GM23338 (cell line): ENCODE results near the gene ADGRV1. TPM values are rescaled to one million over a fixed set of nuclear protein-coding genes. Genes with fewer than 3 reads are reported as not detected.
A peak's percentile ranks its signal among the peaks of the same experiment; 100 is the strongest.
"Not testable (repeated sequence)": the region's sequence is repeated elsewhere in the genome, so short reads cannot be mapped to it uniquely, and the experiment has no call there.

Experiments
- ATAC-seq: fragments of 200-7000 bp; cut with Tn5 transposase; 3 replicates; pipeline ENCODE4 v1.9.1; 2020
- DNase-seq: peaks from one replicate; pipeline ENCODE4 v3.0.0-alpha.2; 2015; ENCODE audit warnings: low spot score
- H2AFZ ChIP-seq: fragments of 200-600 bp; sonication (generic); 2 replicates; pipeline ENCODE4 v1.8.0; 2016; ENCODE audit warnings: antibody characterized with exemption, mild to moderate bottlenecking, moderate library complexity
- H3F3A ChIP-seq: fragments of 200-600 bp; sonication (generic); replicated peaks from 2 replicates; pipeline ENCODE4 v1.8.0; 2017; ENCODE audit warnings: antibody characterized with exemption, mixed run types, low read depth
- H3K27ac ChIP-seq: fragments of 200-600 bp; sonication (generic); 2 replicates; pipeline ENCODE4 v1.6.1; 2016; ENCODE audit warnings: low read depth
- H3K27me3 ChIP-seq: fragments of 200-600 bp; sonication (generic); 2 replicates; pipeline ENCODE4 v1.8.0; 2016; ENCODE audit warnings: mild to moderate bottlenecking, mixed run types, moderate library complexity; ENCODE audit not compliant: insufficient read depth
- H3K36me3 ChIP-seq: fragments of 200-600 bp; sonication (generic); 2 replicates; pipeline ENCODE4 v1.8.0; 2016; ENCODE audit warnings: mild to moderate bottlenecking; ENCODE audit not compliant: insufficient read depth
- H3K4me1 ChIP-seq: fragments of 200-600 bp; sonication (generic); 2 replicates; pipeline ENCODE4 v1.8.0; 2016; ENCODE audit warnings: mild to moderate bottlenecking, moderate library complexity; ENCODE audit not compliant: insufficient read depth
- H3K4me2 ChIP-seq: fragments of 200-600 bp; sonication (generic); 2 replicates; pipeline ENCODE4 v1.7.1; 2017; ENCODE audit warnings: mixed run types
- H3K4me3 ChIP-seq: fragments of 200-600 bp; sonication (generic); 2 replicates; pipeline ENCODE4 v1.6.1; 2016; ENCODE audit warnings: mixed run types
- H3K79me2 ChIP-seq: fragments of 200-600 bp; sonication (generic); replicated peaks from 2 replicates; pipeline ENCODE4 v1.8.0; 2017; ENCODE audit warnings: mild to moderate bottlenecking; ENCODE audit not compliant: insufficient read depth
- H3K9me2 ChIP-seq: fragments of 200-600 bp; sonication (generic); 2 replicates; pipeline ENCODE4 v1.8.0; 2017; ENCODE audit not compliant: insufficient read depth
- H4K20me1 ChIP-seq: fragments of 200-600 bp; sonication (generic); replicated peaks from 2 replicates; pipeline ENCODE4 v1.8.0; 2017; ENCODE audit warnings: mild to moderate bottlenecking; ENCODE audit not compliant: insufficient read depth
- H3K27ac Mint-ChIP-seq: 2 replicates; pipeline ENCODE4 v1.8.0; 2020; ENCODE audit warnings: inconsistent platforms, mild to moderate bottlenecking, moderate library complexity, mixed read lengths
- H3K27me3 Mint-ChIP-seq: 3 replicates; pipeline ENCODE4 v1.8.0; 2022; ENCODE audit warnings: low read depth, mild to moderate bottlenecking, moderate library complexity, mixed read lengths, inconsistent platforms; ENCODE audit not compliant: insufficient read depth, poor library complexity
- H3K36me3 Mint-ChIP-seq: 3 replicates; pipeline ENCODE4 v1.8.0; 2021; ENCODE audit warnings: low read depth, mild to moderate bottlenecking, inconsistent platforms, moderate library complexity, mixed read lengths
- H3K4me1 Mint-ChIP-seq: 3 replicates; pipeline ENCODE4 v1.8.0; 2020; ENCODE audit warnings: mild to moderate bottlenecking, inconsistent platforms, mixed read lengths
- H3K4me3 Mint-ChIP-seq: 3 replicates; pipeline ENCODE4 v1.8.0; 2021; ENCODE audit warnings: moderate library complexity, mild to moderate bottlenecking, inconsistent platforms, mixed read lengths
- H3K9me3 Mint-ChIP-seq: 3 replicates; pipeline ENCODE4 v1.8.0; 2020; ENCODE audit warnings: moderate library complexity, mild to moderate bottlenecking, inconsistent platforms, mixed read lengths
- CREB1 ChIP-seq: fragments of 250-450 bp; sonication (Bioruptor Pico); IDR thresholded peaks from 2 replicates; pipeline ENCODE4 v1.5.0; 2020; ENCODE audit warnings: low read depth, mild to moderate bottlenecking, moderate library complexity
- EZH2phosphoT487 ChIP-seq: fragments of 200-600 bp; sonication (generic); IDR thresholded peaks from one replicate; pipeline ENCODE4 v1.8.1; 2018; ENCODE audit warnings: antibody characterized with exemption; ENCODE audit not compliant: unreplicated experiment
- STAT1 ChIP-seq: IDR thresholded peaks from one replicate; pipeline ENCODE4 v1.6.1; 2016; ENCODE audit warnings: antibody characterized with exemption; ENCODE audit not compliant: unreplicated experiment
- ZNF331 ChIP-seq: fragments of 250-450 bp; sonication (Bioruptor Pico); IDR thresholded peaks from 2 replicates; pipeline ENCODE4 v1.5.0; 2020; ENCODE audit warnings: low read depth, mild to moderate bottlenecking, moderate library complexity
- polyA plus RNA-seq: library from polyadenylated mRNA; unstranded; fragments of >200 nt; fragmentation: Nextera tagmentation; extraction: Ambion mirVana; gene quantifications from 2 replicates; pipeline ENCODE4 v1.2.1, GENCODE V29; 2016
- total RNA-seq: library from RNA; depleted of rRNA; stranded (reverse); fragments of >200 nt; shearing (Covaris generic); gene quantifications from 2 replicates; pipeline ENCODE4 v1.2.3, GENCODE V29; 2014
- TF ChIP-seq, protein P1 (sequence below): fragments of 250-450 bp; sonication (Bioruptor Pico); IDR thresholded peaks from 2 replicates; pipeline ENCODE4 v1.5.0; 2020; ENCODE audit warnings: mild to moderate bottlenecking, moderate library complexity

The ADGRV1 gene
- total and polyA plus RNA-seq, 2 experiments from 2014 or later: 46.1 to 149 TPM

- TF ChIP-seq, protein P1, sequence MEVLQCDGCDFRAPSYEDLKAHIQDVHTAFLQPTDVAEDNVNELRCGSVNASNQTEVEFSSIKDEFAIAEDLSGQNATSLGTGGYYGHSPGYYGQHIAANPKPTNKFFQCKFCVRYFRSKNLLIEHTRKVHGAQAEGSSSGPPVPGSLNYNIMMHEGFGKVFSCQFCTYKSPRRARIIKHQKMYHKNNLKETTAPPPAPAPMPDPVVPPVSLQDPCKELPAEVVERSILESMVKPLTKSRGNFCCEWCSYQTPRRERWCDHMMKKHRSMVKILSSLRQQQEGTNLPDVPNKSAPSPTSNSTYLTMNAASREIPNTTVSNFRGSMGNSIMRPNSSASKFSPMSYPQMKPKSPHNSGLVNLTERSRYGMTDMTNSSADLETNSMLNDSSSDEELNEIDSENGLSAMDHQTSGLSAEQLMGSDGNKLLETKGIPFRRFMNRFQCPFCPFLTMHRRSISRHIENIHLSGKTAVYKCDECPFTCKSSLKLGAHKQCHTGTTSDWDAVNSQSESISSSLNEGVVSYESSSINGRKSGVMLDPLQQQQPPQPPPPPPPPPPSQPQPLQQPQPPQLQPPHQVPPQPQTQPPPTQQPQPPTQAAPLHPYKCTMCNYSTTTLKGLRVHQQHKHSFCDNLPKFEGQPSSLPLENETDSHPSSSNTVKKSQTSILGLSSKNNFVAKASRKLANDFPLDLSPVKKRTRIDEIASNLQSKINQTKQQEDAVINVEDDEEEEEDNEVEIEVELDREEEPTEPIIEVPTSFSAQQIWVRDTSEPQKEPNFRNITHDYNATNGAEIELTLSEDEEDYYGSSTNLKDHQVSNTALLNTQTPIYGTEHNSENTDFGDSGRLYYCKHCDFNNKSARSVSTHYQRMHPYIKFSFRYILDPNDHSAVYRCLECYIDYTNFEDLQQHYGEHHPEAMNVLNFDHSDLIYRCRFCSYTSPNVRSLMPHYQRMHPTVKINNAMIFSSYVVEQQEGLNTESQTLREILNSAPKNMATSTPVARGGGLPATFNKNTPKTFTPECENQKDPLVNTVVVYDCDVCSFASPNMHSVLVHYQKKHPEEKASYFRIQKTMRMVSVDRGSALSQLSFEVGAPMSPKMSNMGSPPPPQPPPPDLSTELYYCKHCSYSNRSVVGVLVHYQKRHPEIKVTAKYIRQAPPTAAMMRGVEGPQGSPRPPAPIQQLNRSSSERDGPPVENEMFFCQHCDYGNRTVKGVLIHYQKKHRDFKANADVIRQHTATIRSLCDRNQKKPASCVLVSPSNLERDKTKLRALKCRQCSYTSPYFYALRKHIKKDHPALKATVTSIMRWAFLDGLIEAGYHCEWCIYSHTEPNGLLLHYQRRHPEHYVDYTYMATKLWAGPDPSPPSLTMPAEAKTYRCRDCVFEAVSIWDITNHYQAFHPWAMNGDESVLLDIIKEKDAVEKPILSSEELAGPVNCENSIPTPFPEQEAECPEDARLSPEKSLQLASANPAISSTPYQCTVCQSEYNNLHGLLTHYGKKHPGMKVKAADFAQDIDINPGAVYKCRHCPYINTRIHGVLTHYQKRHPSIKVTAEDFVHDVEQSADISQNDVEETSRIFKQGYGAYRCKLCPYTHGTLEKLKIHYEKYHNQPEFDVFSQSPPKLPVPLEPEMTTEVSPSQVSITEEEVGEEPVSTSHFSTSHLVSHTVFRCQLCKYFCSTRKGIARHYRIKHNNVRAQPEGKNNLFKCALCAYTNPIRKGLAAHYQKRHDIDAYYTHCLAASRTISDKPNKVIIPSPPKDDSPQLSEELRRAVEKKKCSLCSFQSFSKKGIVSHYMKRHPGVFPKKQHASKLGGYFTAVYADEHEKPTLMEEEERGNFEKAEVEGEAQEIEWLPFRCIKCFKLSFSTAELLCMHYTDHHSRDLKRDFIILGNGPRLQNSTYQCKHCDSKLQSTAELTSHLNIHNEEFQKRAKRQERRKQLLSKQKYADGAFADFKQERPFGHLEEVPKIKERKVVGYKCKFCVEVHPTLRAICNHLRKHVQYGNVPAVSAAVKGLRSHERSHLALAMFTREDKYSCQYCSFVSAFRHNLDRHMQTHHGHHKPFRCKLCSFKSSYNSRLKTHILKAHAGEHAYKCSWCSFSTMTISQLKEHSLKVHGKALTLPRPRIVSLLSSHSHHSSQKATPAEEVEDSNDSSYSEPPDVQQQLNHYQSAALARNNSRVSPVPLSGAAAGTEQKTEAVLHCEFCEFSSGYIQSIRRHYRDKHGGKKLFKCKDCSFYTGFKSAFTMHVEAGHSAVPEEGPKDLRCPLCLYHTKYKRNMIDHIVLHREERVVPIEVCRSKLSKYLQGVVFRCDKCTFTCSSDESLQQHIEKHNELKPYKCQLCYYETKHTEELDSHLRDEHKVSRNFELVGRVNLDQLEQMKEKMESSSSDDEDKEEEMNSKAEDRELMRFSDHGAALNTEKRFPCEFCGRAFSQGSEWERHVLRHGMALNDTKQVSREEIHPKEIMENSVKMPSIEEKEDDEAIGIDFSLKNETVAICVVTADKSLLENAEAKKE: no peak
- TF ChIP-seq EZH2phosphoT487 (no peak), STAT1 (no peak), CREB1 (no peak), ZNF331 (CRISPR knock-in tag) (no peak)
Measured at GRCh38 chr5:90618071-90618470, 59.5 kb downstream of the ADGRV1 start (continued).

DNA sequence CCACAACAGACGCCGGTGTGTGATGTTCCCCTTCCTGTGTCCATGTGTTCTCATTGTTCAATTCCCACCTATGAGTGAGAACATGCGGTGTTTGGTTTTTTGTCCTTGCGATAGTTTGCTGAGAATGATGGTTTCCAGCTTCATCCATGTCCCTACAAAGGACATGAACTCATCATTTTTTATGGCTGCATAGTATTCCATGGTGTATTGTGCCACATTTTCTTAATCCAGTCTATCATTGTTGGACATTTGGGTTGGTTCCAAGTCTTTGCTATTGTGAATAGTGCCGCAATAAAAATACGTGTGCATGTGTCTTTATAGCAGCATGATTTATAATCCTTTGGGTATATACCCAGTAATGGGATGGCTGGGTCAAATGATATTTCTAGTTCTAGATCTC is 61.2 kb downstream of the ADGRV1 start:
- ATAC-seq, DNase-seq, H3K79me2 ChIP-seq, H3K27me3 ChIP-seq, H3K27me3 Mint-ChIP-seq, H3K4me2 ChIP-seq, H3K4me1 Mint-ChIP-seq, H3K27ac Mint-ChIP-seq, H4K20me1 ChIP-seq, H2AFZ ChIP-seq, H3K36me3 ChIP-seq, H3K9me2 ChIP-seq, H3K4me3 ChIP-seq, H3K9me3 Mint-ChIP-seq, H3K27ac ChIP-seq, H3F3A ChIP-seq, H3K4me3 Mint-ChIP-seq, H3K4me1 ChIP-seq: not testable (repeated sequence)
- peaks cover 26% of the 10 kb centered on the region for H3K36me3 Mint-ChIP-seq

- Histone ChIP-seq H3K27me3 (no peaks in the 10 kb centered on the region), H3K36me3 (peaks cover 6% of the 10 kb centered on the region), H3K4me1 (no peaks in the 10 kb centered on the region), H3K79me2 (no peaks in the 10 kb centered on the region), H3K27ac (no peak overlapping the region), H2AFZ (no peak overlapping the region), H3F3A (no peaks in the 10 kb centered on the region; the same call in 1 of the 2 replicates), H4K20me1 (0 out of 2 replicates have a peak, but pooled peaks cover 3% of the 10 kb centered on the region), H3K4me2 (no peak overlapping the region), H3K9me2 (no peaks in the 10 kb centered on the region), H3K4me3 (no peak overlapping the region)
- H3K27me3 Mint-ChIP-seq: no peaks in the 10 kb centered on the region
- H3K36me3 Mint-ChIP-seq: peaks cover 37% of the 10 kb centered on the region
- H3K9me3 Mint-ChIP-seq: no peaks in the 10 kb centered on the region
- ATAC-seq: no peak
- no peak overlapping the region for H3K4me3 Mint-ChIP-seq
- no peaks in the 10 kb centered on the region for H3K4me1 Mint-ChIP-seq
- H3K27ac Mint-ChIP-seq: peak overlapping the region; percentile 16; the same call in 1 of the 2 replicates
- DNase-seq: no peak
- TF ChIP-seq, protein P1: no peak
Measured at GRCh38 chr5:90621848-90622247, 63.3 kb downstream of the ADGRV1 start.
